ENCODE results near the gene CMKLR1.

DNA sequence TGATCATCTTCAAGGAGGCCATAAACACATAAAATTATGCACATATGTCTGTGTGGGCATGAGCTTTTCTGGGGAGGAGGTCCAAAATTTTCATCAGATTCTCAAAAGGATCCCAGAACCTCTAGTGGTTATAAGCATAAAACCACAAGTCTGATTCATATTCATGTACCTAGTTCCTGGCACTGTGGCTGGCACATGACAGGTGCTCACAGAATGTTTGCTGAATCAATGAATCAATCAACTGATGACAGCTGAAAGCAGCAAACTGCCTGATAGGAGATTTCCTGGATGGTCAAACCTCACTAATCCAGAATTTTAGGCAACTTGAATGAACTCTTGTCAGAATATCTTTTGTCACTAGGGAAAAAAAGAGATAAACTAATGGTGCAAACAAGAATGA is 13.5 kb upstream of the CMKLR1 start:
- TF ChIP-seq POLR2AphosphoS5 (IDR thresholded peaks at IDR 0.05): no peak
- no peak for TF ChIP-seq POLR2A (IDR thresholded peaks at IDR 0.05)
- TF ChIP-seq, protein P1, sequence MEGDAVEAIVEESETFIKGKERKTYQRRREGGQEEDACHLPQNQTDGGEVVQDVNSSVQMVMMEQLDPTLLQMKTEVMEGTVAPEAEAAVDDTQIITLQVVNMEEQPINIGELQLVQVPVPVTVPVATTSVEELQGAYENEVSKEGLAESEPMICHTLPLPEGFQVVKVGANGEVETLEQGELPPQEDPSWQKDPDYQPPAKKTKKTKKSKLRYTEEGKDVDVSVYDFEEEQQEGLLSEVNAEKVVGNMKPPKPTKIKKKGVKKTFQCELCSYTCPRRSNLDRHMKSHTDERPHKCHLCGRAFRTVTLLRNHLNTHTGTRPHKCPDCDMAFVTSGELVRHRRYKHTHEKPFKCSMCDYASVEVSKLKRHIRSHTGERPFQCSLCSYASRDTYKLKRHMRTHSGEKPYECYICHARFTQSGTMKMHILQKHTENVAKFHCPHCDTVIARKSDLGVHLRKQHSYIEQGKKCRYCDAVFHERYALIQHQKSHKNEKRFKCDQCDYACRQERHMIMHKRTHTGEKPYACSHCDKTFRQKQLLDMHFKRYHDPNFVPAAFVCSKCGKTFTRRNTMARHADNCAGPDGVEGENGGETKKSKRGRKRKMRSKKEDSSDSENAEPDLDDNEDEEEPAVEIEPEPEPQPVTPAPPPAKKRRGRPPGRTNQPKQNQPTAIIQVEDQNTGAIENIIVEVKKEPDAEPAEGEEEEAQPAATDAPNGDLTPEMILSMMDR (IDR thresholded peaks at IDR 0.05): no peak
- TF ChIP-seq EP300 (IDR thresholded peaks at IDR 0.05): no peak

Measured in gastroesophageal sphincter (tissue), 3 donors.